Measurements from ENCODE around the gene CYB5RL.

GRCh38 chr1:54240741-54241335 is 41.0 kb upstream of the CYB5RL start:
- TF ChIP-seq CTCF (IDR thresholded peaks at IDR 0.05) = no peak
- TF ChIP-seq POLR2AphosphoS5 (IDR thresholded peaks at IDR 0.05) = no peak
